Heart right ventricle (tissue), 16 donors: Measurements from ENCODE around the gene ZNF326. TPM values are rescaled to one million over a fixed set of nuclear protein-coding genes. Genes with fewer than 3 reads are reported as not detected.
"Not testable (repeated sequence)": the region's sequence is repeated elsewhere in the genome, so short reads cannot be mapped to it uniquely, and the experiment has no call there.

Experiments used
- ATAC-seq, 8 donors: fragments of 200-7000 bp; cut with Tn5 transposase; one replicate each; pipeline ENCODE4 v1.9.1; 2020; ENCODE audit warnings: mild to moderate bottlenecking in 8 of 8, moderate library complexity in 8 of 8, moderate number of reproducible peaks in 1 of 8
- DNase-seq, 2 donors: peaks; one replicate each; pipeline ENCODE4 v3.0.0-alpha.2; 2020
- H3K27ac ChIP-seq, 10 donors: fragments of 200-600 bp; sonication (generic) in 2 of 10; one replicate each; pipeline versions ENCODE4 v1.5.0 to v1.8.0; 2020 to 2022; ENCODE audit warnings: mild to moderate bottlenecking in 3 of 10
- H3K27me3 ChIP-seq, 7 donors: fragments of 200-600 bp; one replicate each; pipeline ENCODE4 v1.8.0; 2021 to 2022; ENCODE audit warnings: mild to moderate bottlenecking in 2 of 7
- H3K36me3 ChIP-seq, 9 donors: fragments of 200-600 bp; sonication (generic) in 1 of 9; one replicate each; pipeline versions ENCODE4 v1.5.0 to v1.8.0; 2020 to 2022; ENCODE audit warnings: mild to moderate bottlenecking in 2 of 9
- H3K4me1 ChIP-seq, 9 donors: fragments of 200-600 bp; sonication (generic) in 1 of 9; one replicate each; pipeline versions ENCODE4 v1.5.0 to v1.8.0; 2020 to 2022; ENCODE audit warnings: mild to moderate bottlenecking in 4 of 9
- H3K4me3 ChIP-seq, 10 donors: fragments of 200-600 bp; sonication (generic) in 2 of 10; one replicate each; pipeline versions ENCODE4 v1.5.0 to v1.8.0; 2020 to 2022; ENCODE audit warnings: mild to moderate bottlenecking in 7 of 10, moderate library complexity in 2 of 10
- H3K9me3 ChIP-seq, 11 donors: fragments of 200-600 bp in 10 of 11; sonication (generic) in 2 of 11; one replicate each; pipeline versions ENCODE4 v1.5.0 to v1.8.0; 2013 to 2022; ENCODE audit warnings: mild to moderate bottlenecking in 2 of 11, control low read depth in 1 of 11, moderate library complexity in 1 of 11
- CTCF ChIP-seq, 9 donors: fragments of 200-600 bp; sonication (generic) in 2 of 9; IDR thresholded peaks; one replicate each; pipeline versions ENCODE4 v1.5.0 to v1.8.0; 2021 to 2022; ENCODE audit warnings: antibody characterized with exemption in 9 of 9, mild to moderate bottlenecking in 5 of 9, moderate library complexity in 1 of 9
- WGBS, 2 donors: extraction: QIAGEN DNeasy Blood & Tissue Kit; methylation state at CpG; one replicate each; pipeline ENCODE4 v1.1.7; 2013; ENCODE audit warnings: inconsistent platforms in 1 of 2; 5-methylcytosine and 5-hydroxymethylcytosine counted together
- intact Hi-C, 10 donors: fragments of 100-400 bp; cut with DNase I; formaldehyde crosslinking; loops; one replicate each; pipeline versions ENCODE4 v1.11.1 to v1.14.2; 2022
- polyA plus RNA-seq, 2 donors: library from polyadenylated mRNA; stranded (reverse); fragments of 200-250 nt; gene quantifications; one replicate each; pipeline ENCODE4 v1.2.3, GENCODE V29; 2013
- total RNA-seq, 10 donors: library from RNA; stranded (reverse); fragmentation: NEBNext Ultra II Directional in 3 of 10; extraction: Animal tissue kit (Norgen Biotek cat#: 25700) in 3 of 10; gene quantifications; one replicate each; pipeline versions ENCODE4 v1.2.1 to v1.2.4, GENCODE V29; 2021 to 2023
- donor health status: Arrhythmogenic right ventricular cardiomyopathy.
- donor health status: ischemic (EF 13 %, LVEDD 7.1; RV severe dilation, severe dysfunction).
- donor health status: healthy with polysubstance abuse.
- donor health status: DM: no; HTN: yes; CAD: no.
- donor health status: DM: no; HTN: no; CAD: no.
- donor health status: ischemic (EF 25% LVEDD 6.9; RV normal size, moderate dysfunction).
- donor health status: ischemic (EF 25% LVEDD 5.7; RV mildly dilated, moderate dysfunction).
- donor health status: healthy.
- donor health status: DM: yes; HTN: yes; CAD: no.
- donor health status: Ischemic cardiomyopathy.
- donor health status: ischemic (EF 35%, LVEDD 5.7; RV mildly dilated, moderate dysfunction).
- donor health status: nonischemic (EF 11% LVEDD 7.7; RV severe dilation, severe dysfunction).
- donor health status: DM: yes; HTN: yes; CAD: no.
- donor health status: PGD.
- donor health status: ischemic (EF 29% LVEDD 5.4; RV normal size, mild dysfunction).
- donor health status: nonischemic (EF 23%, LVEDD 6.1; RV moderate dilation, normal function).

The ZNF326 gene
- total and polyA plus RNA-seq, 12 donors: 7.6 to 14.3 (median 11.6) TPM

GRCh38 chr1:89995598-89996449 is 914 bp downstream of the ZNF326 start:
- WGBS, 2 donors: 2 to 3% methylated on average over 15 of the region's 15 CpGs
- DNase-seq (no peak), ATAC-seq (no peak)
- H3K27ac ChIP-seq: peak overlapping the region; percentile 78 to 99 (median 96)
- H3K4me3 ChIP-seq: peak overlapping the region; percentile 33 to 99 (median 92)
- no peaks in the 10 kb centered on the region for H3K27me3 ChIP-seq
- peaks cover 0 to 40% (median 32%) of the 10 kb centered on the region in 9 donors for H3K4me1 ChIP-seq
- H3K36me3 ChIP-seq: peaks cover 0 to 23% (median 0%) of the 10 kb centered on the region in 9 donors
- H3K9me3 ChIP-seq: no peaks in the 10 kb centered on the region
- intact Hi-C loops: loop anchor here in 3 of 10 donors (2.0 to 10.0 kb wide), 4 partner anchors 175 to 511 kb away; partner anchors contain the start of genes LRRC8C (in 2 of the 3) and LRRC8D (in 1 of the 3)
- no peak for TF ChIP-seq CTCF (IDR thresholded peaks at IDR 0.05)

GRCh38 chr1:89996450-89997110 is 1.7 kb downstream of the ZNF326 start:
- Histone ChIP-seq H3K4me1 (peaks cover 0 to 40% (median 32%) of the 10 kb centered on the region in 9 donors), H3K27ac (peak overlapping the region in 7 of 10 donors; percentile 93 to 99 (median 97)), H3K4me3 (peak overlapping the region in 9 of 10 donors; percentile 79 to 99 (median 93)), H3K27me3 (no peaks in the 10 kb centered on the region), H3K36me3 (peaks cover 0 to 23% (median 0%) of the 10 kb centered on the region in 9 donors), H3K9me3 (no peaks in the 10 kb centered on the region)
- ATAC-seq (no peak), DNase-seq (no peak)
- TF ChIP-seq CTCF (IDR thresholded peaks at IDR 0.05): no peak
- intact Hi-C loops: loop anchor here in 3 of 10 donors (10.0 kb wide), 3 partner anchors 362 to 512 kb away; partner anchors contain the start of gene LRRC8C (in 2 of the 3)
- 39 to 51% methylated on average over 9 of the region's 9 CpGs for WGBS, 2 donors

- H3K27ac ChIP-seq, H3K9me3 ChIP-seq, DNase-seq, H3K27me3 ChIP-seq, ATAC-seq: not testable (repeated sequence)
- Histone ChIP-seq H3K36me3 (peaks cover 0 to 23% (median 0%) of the 10 kb centered on the region in 9 donors), H3K4me3 (peak overlapping the region in 1 of 10 donors; percentile 93), H3K4me1 (peaks cover 0 to 41% (median 32%) of the 10 kb centered on the region in 9 donors)
- 89% methylated on average over 4 of the region's 4 CpGs for WGBS, 2 donors
- intact Hi-C loops: loop anchor here in 3 of 10 donors (10.0 kb wide), 3 partner anchors 362 to 512 kb away; partner anchors contain the start of gene LRRC8C (in 2 of the 3)
These were observed 2.2 kb downstream of the ZNF326 start for GRCh38 chr1:89997152-89997551.

- Histone ChIP-seq H3K9me3 (no peaks in the 10 kb centered on the region), H3K4me1 (peaks cover 0 to 51% (median 35%) of the 10 kb centered on the region in 9 donors), H3K27me3 (no peaks in the 10 kb centered on the region), H3K4me3 (no peak overlapping the region), H3K27ac (no peak overlapping the region), H3K36me3 (peaks cover 0 to 23% (median 0%) of the 10 kb centered on the region in 9 donors)
- ATAC-seq (no peak), DNase-seq (no peak)
- intact Hi-C loops: loop anchor here in 3 of 10 donors (10.0 kb wide), 3 partner anchors 364 to 514 kb away; partner anchors contain the start of gene LRRC8C (in 2 of the 3)
- no peak for TF ChIP-seq CTCF (IDR thresholded peaks at IDR 0.05)
These were observed 3.4 kb downstream of the ZNF326 start for GRCh38 chr1:89998306-89998705.
